PC-9 (cell line): ENCODE data around the gene CTPS2.

Experiments
- EZH2 ChIP-seq: fragments of 200-600 bp; sonication (generic); IDR thresholded peaks from 2 replicates; pipeline ENCODE4 v1.8.0; 2017; ENCODE audit warnings: antibody characterized with exemption, low read depth
- TF ChIP-seq, protein P1 (sequence below): fragments of 200-600 bp; sonication (generic); conservative IDR thresholded peaks from 2 replicates; pipeline ENCODE4 v1.6.1; 2017; ENCODE audit warnings: mixed run types, antibody characterized with exemption, mild to moderate bottlenecking, moderate library complexity

- TF ChIP-seq, protein P1, sequence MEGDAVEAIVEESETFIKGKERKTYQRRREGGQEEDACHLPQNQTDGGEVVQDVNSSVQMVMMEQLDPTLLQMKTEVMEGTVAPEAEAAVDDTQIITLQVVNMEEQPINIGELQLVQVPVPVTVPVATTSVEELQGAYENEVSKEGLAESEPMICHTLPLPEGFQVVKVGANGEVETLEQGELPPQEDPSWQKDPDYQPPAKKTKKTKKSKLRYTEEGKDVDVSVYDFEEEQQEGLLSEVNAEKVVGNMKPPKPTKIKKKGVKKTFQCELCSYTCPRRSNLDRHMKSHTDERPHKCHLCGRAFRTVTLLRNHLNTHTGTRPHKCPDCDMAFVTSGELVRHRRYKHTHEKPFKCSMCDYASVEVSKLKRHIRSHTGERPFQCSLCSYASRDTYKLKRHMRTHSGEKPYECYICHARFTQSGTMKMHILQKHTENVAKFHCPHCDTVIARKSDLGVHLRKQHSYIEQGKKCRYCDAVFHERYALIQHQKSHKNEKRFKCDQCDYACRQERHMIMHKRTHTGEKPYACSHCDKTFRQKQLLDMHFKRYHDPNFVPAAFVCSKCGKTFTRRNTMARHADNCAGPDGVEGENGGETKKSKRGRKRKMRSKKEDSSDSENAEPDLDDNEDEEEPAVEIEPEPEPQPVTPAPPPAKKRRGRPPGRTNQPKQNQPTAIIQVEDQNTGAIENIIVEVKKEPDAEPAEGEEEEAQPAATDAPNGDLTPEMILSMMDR: no peak
- no peak for TF ChIP-seq EZH2
These were observed 123.3 kb downstream of the CTPS2 start for GRCh38 chrX:16589211-16589610.
